ENCODE data around the gene STUB1.

The STUB1 gene

DNA sequence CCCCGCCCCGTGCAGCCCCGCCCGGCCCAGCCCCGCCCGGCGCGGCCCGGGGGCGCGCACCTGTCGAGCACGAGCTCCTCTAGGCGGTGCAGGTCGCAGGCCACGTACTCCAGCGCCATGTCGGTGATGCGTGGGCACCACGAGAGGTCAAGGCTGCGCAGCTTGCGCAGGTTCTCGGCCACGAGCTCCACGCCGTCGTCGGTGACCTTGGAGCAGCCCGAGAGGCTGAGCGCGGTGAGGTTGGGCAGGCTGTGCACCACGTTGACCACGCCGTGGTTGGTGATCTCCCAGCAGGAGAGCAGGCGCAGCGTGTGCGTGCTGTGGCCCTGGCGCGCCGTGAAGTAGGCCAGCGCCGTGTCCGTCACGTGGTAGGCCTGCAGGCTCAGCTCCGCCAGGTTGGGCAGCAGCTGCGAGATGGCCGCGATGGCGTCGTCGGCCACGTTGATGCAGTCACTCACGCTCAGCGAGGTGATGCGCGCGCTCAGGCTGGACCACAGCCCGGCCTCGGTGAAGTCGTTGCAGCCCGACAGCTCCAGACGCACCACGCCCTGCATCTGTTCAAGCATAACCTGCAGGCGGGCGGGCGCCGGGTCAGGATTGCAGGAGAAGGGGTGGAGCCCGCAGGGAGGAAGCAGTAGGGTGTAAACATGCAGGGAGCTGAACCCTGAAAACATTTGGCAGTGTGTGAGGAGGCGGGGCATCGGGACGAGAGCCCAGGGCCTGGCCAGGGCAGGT, 15.3 kb downstream of the STUB1 start:
- TF ChIP-seq ZFX (IDR thresholded peaks at IDR 0.05) (peak; percentile 66; the same call in 1 of the 2 replicates), CTCF (conservative IDR thresholded peaks at IDR 0.05) (no peak)
- peak overlapping the region; percentile 94 for H3K27ac ChIP-seq

- TF ChIP-seq ZFX (IDR thresholded peaks at IDR 0.05) (no peak), CTCF (conservative IDR thresholded peaks at IDR 0.05) (no peak)
Measured at GRCh38 chr16:698911-699671, 18.9 kb downstream of the STUB1 start.

DNA sequence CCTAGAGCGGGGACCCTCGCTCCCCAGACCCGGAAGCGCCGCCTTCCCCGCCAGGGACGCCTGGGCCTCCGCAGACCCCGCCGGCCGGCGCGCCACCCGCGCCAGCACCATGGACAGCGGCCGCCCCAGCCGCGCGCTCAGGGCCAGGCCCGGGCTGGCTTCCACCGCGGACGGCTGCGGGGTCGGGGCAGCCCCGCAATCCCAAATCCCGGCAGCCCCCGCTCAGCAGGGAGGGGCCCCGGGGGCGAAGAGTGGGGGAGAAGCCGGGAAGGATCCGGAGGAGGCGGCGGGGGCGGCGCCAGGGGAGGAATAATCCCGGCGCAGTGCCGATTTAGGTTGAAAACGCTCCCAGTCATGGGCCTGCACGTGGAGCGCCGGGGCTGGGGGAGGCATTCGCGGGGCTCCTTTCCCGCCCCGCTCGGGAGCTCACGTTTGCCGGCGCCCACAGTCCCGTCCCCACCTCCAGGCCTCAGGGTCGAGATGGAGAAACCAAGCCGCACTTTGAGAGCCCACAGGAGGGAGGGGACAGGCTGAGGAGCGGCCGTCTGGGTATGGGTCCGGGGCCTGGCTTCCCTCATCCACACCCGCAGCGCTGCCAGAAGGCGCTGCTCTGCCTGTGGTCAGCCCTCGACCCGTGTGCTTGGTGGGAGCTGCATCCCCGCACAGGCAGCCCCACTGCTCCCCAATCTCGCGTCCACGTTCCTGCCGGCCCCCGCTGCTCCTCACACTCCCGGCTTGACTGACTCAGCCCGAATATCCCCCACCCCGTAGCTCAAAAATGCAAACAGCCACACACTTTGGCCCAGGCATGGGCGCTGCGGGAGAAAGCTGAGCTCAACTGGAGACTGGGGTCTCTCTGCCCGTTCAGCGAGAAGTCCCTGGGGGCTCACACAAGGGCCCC, 20.7 kb downstream of the STUB1 start:
- TF ChIP-seq CTCF (conservative IDR thresholded peaks at IDR 0.05) (no peak), ZFX (IDR thresholded peaks at IDR 0.05) (no peak)
- H3K27ac ChIP-seq: no peak overlapping the region

More at GRCh38 chr16:698911-699671, 18.9 kb downstream of the STUB1 start:
- H3K27ac ChIP-seq: no peak overlapping the region

DNA sequence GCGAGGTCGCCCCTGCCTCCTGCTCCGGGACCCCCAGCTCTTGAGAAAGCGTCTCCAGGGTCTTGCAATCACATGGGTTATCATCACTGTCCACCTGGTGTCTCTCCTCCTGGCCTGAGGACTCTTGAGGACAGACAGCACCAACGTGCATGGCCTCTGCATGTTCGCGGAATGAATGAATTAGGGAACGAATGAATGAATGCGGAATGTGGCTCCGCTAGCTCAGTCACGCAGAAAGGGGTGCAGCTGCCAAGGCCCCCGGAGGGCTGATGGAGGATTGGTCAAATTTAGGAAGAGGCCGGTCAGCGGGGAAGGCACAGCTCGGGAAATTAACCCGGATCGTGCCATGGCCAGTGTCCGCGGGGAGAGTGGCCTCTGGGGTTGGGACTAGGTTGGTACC, 22.1 kb downstream of the STUB1 start:
- H3K27ac ChIP-seq: no peak overlapping the region
- no peak for TF ChIP-seq ZFX (IDR thresholded peaks at IDR 0.05)

DNA sequence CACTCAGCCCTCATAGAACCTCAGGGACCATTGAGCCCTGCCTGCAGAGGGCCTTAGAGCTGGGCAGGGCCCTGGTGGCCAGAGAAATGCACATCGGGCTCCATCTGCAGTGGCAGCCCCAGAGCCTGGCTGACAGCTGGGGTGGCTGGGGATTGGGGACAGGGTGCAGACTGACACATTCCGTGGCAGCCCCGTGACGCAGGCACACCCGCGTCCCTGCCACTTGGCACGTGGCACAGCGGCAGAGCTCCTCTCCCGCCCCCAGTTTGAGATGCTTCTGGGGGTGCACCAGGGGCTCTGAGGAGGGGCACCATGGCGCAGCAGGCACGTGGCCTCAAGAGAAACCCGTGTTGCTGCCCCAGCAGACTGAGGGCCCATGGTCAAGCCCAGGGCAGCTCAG, 23.2 kb downstream of the STUB1 start:
- H3K27ac ChIP-seq: no peak overlapping the region
- no peak for TF ChIP-seq CTCF (conservative IDR thresholded peaks at IDR 0.05)
- no peak for TF ChIP-seq ZFX (IDR thresholded peaks at IDR 0.05)

DNA sequence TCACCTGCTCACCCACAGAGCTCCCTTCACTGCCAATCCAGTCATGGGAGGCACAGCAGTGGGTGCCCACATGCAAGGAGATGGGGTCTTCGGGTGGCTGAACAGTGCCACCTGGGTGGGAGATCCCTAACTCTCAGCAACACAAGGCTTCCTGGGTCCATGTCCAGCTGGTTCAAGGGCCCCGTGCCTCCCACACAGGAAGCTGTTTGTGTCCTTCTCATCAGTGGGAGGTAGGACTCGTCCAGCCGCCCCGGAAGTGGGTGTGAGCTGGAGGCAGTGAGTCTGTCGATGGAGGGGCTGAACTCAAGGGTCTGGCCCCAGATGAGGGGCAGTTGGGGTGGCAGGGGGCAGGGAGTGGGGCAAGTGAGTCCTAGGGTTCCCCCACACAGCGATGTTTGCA, 23.8 kb downstream of the STUB1 start:
- no peak for TF ChIP-seq CTCF (conservative IDR thresholded peaks at IDR 0.05)
- no peak for TF ChIP-seq ZFX (IDR thresholded peaks at IDR 0.05)
- H3K27ac ChIP-seq: no peak overlapping the region

DNA sequence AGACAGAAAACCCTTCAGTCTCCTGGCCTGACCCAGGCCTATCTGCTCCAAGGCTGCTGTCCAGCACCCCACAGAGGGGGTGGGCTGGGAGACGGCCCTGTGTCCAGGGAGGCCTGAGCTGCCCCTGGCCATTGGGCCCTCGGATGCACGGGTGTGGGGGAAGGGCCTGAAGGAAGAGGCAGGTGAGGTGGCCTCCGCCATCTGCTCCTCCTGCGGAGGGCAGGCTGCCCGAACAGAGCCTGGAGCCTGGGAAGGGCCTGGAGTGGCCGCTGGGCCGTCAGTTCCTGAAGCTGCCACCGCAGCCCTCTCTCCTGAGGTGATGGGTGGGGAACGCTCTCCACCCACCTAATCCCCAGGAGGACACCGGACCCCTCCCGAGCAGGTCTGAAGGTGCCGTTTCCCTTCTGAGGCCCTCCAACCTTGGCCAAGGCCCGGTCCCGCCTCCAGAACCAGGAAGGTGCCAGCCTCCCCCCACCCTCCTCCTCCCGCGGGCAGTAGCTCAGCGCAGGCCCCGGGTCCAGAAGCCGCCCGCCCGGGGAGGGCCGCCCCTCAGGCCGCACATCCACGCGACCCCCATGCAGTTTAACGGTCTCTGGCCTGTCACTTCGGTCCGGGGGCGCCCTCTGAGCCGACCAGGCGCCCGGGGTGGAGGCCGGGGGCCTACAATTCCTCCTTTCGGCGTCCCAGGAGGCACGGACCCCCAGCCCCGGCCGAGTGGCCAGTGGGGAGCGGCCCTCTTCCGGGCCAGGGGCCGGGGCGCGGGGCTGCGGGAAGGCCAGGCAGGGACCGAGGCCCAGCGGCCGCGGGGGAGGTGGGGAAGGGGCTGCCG, 24.6 kb downstream of the STUB1 start:
- no peak for TF ChIP-seq ZFX (IDR thresholded peaks at IDR 0.05)
- no peak for TF ChIP-seq CTCF (conservative IDR thresholded peaks at IDR 0.05)
- H3K27ac ChIP-seq: no peak overlapping the region

Measured in C4-2B (cell line).